Right ventricle myocardium superior (tissue), 1 donor: ENCODE data around the gene SORT1. TPM values are rescaled to one million over a fixed set of nuclear protein-coding genes. Genes with fewer than 3 reads are reported as not detected.
"Not testable (repeated sequence)": the region's sequence is repeated elsewhere in the genome, so short reads cannot be mapped to it uniquely, and the experiment has no call there.

Experiments
- ATAC-seq: fragments of 200-7000 bp; cut with Tn5 transposase; one replicate; pipeline ENCODE4 v1.9.1; 2020; ENCODE audit warnings: mild to moderate bottlenecking; ENCODE audit not compliant: poor library complexity
- DNase-seq: peaks from one replicate; pipeline ENCODE4 v3.0.0-alpha.2; 2020
- intact Hi-C: fragments of 100-400 bp; cut with DNase I; formaldehyde crosslinking; loops from one replicate; pipeline ENCODE4 v1.11.2; 2022
- total RNA-seq: library from RNA; stranded (reverse); fragmentation: NEBNext Ultra II Directional; extraction: Animal tissue kit (Norgen Biotek cat#: 25700); gene quantifications from one replicate; pipeline ENCODE4 v1.2.1, GENCODE V29; 2021
- donor health status: DM: no; HTN: yes; CAD: no; lungs with severe emphysema.

SORT1 gene
- total RNA-seq, 1 donor from 2014 or later, result 127 TPM

GRCh38 chr1:109312246-109312645 is 85.5 kb downstream of the SORT1 start:
- ATAC-seq (no peak), DNase-seq (no peak)
- intact Hi-C loops, result no loop called here

GRCh38 chr1:109309347-109309746 is 88.4 kb downstream of the SORT1 start:
- intact Hi-C loops, result no loop called here

GRCh38 chr1:109307274-109308021 is 90.3 kb downstream of the SORT1 start:
- intact Hi-C loops, result no loop called here
- ATAC-seq (peak; percentile 87), DNase-seq (peak; percentile 73)

More at GRCh38 chr1:109309347-109309746, 88.4 kb downstream of the SORT1 start:
- ATAC-seq (no peak), DNase-seq (no peak)

- intact Hi-C loops, result no loop called here
- DNase-seq (no peak), ATAC-seq (peak; percentile 4)
Observed at GRCh38 chr1:109306832-109307273, 90.9 kb downstream of the SORT1 start, which contains the start of gene MYBPHL. Gene MYBPHL (minus strand): TSS chr1:109307011. CDS start chr1:109306991, 20 bp downstream.

- ATAC-seq, intact Hi-C loops, DNase-seq: not testable (repeated sequence)
Observed at GRCh38 chr1:109305991-109306390, 91.7 kb downstream of the SORT1 start.

GRCh38 chr1:109304226-109304920 is 93.3 kb downstream of the SORT1 start:
- peak; percentile 55 for ATAC-seq
- no peak for DNase-seq
- intact Hi-C loops, result no loop called here

- no peak for ATAC-seq
- intact Hi-C loops, result no loop called here
- DNase-seq, result no peak
Observed at GRCh38 chr1:109301874-109302273, 95.8 kb downstream of the SORT1 start.

- intact Hi-C loops, result no loop called here
- DNase-seq (no peak), ATAC-seq (no peak)
Observed at GRCh38 chr1:109300650-109301151, 97.0 kb downstream of the SORT1 start.

- ATAC-seq (peak; percentile 66), DNase-seq (peak; percentile 82)
- intact Hi-C loops, result no loop called here
Observed at GRCh38 chr1:109299558-109300343, 98.0 kb downstream of the SORT1 start.

- DNase-seq (no peak), ATAC-seq (peak; percentile 55)
- intact Hi-C loops, result no loop called here
Observed at GRCh38 chr1:109298666-109299557, 98.8 kb downstream of the SORT1 start.

GRCh38 chr1:109296782-109297181 is 100.9 kb downstream of the SORT1 start:
- ATAC-seq, result no peak
- intact Hi-C loops, result no loop called here
- DNase-seq, result no peak

- DNase-seq, result no peak
- ATAC-seq, result no peak
- intact Hi-C loops, result no loop called here
Observed at GRCh38 chr1:109295712-109296415, 101.9 kb downstream of the SORT1 start.

- DNase-seq (no peak), ATAC-seq (no peak)
- intact Hi-C loops, result no loop called here
Observed at GRCh38 chr1:109294481-109294880, 103.2 kb downstream of the SORT1 start.

- ATAC-seq, result no peak
- intact Hi-C loops, result no loop called here
- no peak for DNase-seq
Observed at GRCh38 chr1:109293026-109293425, 104.7 kb downstream of the SORT1 start.

- intact Hi-C loops, result no loop called here
- no peak for ATAC-seq
Observed at GRCh38 chr1:109292364-109292763, 105.4 kb downstream of the SORT1 start.

GRCh38 chr1:109290998-109291397 is 106.7 kb downstream of the SORT1 start:
- no peak for ATAC-seq
- DNase-seq, result no peak
- intact Hi-C loops, result no loop called here

More at GRCh38 chr1:109292364-109292763, 105.4 kb downstream of the SORT1 start:
- no peak for DNase-seq

- intact Hi-C loops, result no loop called here
- DNase-seq (no peak), ATAC-seq (no peak)
Observed at GRCh38 chr1:109290137-109290536, 107.6 kb downstream of the SORT1 start.
